GM13977 (cell line): ENCODE measurements around the gene DDX54.
"Not testable (repeated sequence)": the region's sequence is repeated elsewhere in the genome, so short reads cannot be mapped to it uniquely, and the experiment has no call there.

ENCODE experiments used
- DNase-seq: peaks from one replicate; pipeline ENCODE4 v3.0.0; 2012; ENCODE audit warnings: low spot score
- CTCF ChIP-seq: IDR thresholded peaks from 2 replicates; pipeline ENCODE4 v1.5.1; 2012; ENCODE audit warnings: mild to moderate bottlenecking, control low read depth; ENCODE audit not compliant: insufficient read depth; ENCODE audit errors: extremely low read depth, missing control alignments
- in situ Hi-C: fragments of 300-500 bp; cut with MboI; formaldehyde crosslinking; loops from one replicate; pipeline ENCODE4 v1.12.0; 2022; ENCODE audit warnings: low sequenced_read_pairs, low pct_unique_long_range_greater_than_20kb, mixed read lengths, inconsistent platforms; ENCODE audit not compliant: unreplicated experiment

DDX54 gene

GRCh38 chr12:113142173-113142885 is 42.9 kb downstream of the DDX54 start:
- no peak for TF ChIP-seq CTCF
- in situ Hi-C loops = no loop called here
- DNase-seq = no peak

GRCh38 chr12:113141716-113142115 is 43.6 kb downstream of the DDX54 start:
- in situ Hi-C loops, DNase-seq: not testable (repeated sequence)

DNA sequence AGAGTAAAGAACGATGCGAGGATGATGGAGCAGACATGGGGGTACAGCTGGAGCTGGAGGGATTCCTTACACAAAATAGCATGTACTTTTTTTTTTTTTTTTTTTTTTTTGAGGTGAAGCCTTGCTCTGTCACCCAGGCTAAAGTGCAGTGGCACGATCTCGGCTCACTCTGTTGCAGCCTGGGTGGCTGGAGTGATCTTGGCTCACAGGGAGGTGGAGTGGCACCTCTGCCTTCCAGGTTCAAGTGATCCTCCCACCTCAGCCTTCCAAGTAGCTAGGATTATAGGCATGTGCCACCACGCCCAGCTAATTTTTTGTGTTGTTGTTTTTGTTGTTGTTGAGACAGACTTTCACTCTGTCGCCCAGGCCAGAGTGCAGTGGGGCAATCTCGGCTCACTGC is 44.6 kb downstream of the DDX54 start:
- in situ Hi-C loops = no loop called here

GRCh38 chr12:113138826-113139225 is 46.5 kb downstream of the DDX54 start:
- DNase-seq = no peak
- in situ Hi-C loops = no loop called here
- no peak for TF ChIP-seq CTCF

More for the DNA sequence above, 44.6 kb downstream of the DDX54 start:
- no peak for DNase-seq
- TF ChIP-seq CTCF = no peak

DNA sequence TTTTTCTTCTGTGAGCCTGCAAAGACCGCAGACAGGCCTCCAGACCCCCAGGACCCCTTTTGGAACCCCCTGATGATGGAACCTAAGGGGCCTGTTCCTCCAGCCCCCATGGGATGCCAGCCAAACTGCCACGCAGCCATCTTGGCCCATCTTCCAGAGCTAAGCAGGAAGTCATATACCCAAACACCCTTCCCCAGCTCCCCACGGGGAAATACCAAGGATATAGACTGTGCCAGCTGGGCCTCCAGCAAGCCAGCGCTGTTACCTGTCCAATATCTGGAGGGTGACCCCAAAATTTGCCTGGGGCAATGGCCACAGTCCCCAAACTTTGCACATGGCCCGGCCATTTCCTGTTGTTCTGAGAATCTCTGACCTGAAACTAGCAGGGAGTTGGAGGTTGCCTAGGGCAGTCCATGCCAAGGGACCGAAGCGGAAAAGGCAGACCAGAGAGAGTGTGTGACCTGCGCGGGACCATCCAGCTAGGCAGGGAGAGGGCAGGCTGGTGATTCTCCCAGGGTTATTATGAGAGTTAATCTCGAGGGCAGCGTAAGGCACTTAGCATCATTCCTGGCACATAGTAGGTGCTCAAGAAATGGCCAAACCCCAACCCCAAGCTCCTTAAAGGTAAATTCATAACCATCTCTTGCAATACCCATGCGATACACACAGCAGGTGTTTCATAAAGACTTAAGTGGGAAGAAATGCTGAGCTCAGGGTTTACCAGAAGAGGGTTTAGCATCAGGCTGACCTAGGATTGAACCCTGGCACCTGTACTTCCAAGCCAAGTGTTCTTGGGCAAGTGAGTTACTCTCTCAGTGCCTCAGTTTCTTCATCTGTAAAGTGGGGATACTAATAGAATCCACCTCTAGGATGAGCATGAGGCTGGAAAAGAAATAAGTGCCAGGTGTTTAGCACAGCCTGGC is 47.2 kb downstream of the DDX54 start:
- in situ Hi-C loops = no loop called here
- no peak for DNase-seq
- no peak for TF ChIP-seq CTCF

DNA sequence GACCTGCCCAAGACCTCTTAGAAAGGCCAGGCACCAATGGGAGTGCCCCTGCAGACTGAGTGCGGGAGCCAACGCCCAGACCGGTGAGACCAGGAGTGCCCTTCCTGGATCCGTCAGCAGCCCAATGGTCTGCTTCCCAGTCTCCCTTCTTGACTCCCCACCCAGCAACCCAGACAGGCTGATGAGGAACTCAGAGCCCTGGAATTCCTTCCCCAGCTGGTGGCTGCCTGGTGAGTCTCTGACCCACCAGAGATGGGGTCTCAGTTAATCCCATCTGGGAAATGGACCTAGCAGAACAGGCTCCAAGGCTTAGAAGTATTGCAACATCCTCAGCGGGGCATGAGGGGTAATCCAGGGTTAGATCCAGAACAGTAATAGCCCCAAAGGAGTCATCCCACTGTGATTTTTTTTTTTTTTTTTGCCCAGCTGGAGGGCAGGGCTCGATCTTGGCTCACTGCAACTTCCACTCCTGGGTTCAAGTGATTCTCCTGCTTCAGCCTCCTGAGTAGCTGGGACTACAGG is 48.2 kb downstream of the DDX54 start:
- DNase-seq = no peak
- in situ Hi-C loops = no loop called here
- no peak for TF ChIP-seq CTCF
